ENCODE measurements around the gene TUBA4A. TPM values are rescaled to one million over a fixed set of nuclear protein-coding genes. Genes with fewer than 3 reads are reported as not detected.
A peak's percentile ranks its signal among the peaks of the same experiment; 100 is the strongest.

The TUBA4A gene
- total RNA-seq, 1 donor from 2014 or later: not detected

- no peaks in the 10 kb centered on the region for H3K79me2 ChIP-seq (ENCODE audit: low read depth)
- peaks cover 8% of the 10 kb centered on the region for H3K27me3 Mint-ChIP-seq (ENCODE audit: insufficient read depth, low read depth)
- H3K36me3 Mint-ChIP-seq: peaks cover 13% of the 10 kb centered on the region
- no peak for DNase-seq (ENCODE audit: low spot score)
- peaks cover 8% of the 10 kb centered on the region for H4K20me1 ChIP-seq (ENCODE audit: low read depth)
- no peaks in the 10 kb centered on the region for H3K27me3 ChIP-seq
- H3K9me3 ChIP-seq (ENCODE audit: low read depth): no peaks in the 10 kb centered on the region
- H2AFZ ChIP-seq (replicated peaks): no peak overlapping the region
- peaks cover 15% of the 10 kb centered on the region for H3K4me1 Mint-ChIP-seq
- H3F3A ChIP-seq (ENCODE audit: low read depth): peaks cover 6% of the 10 kb centered on the region
- H3K4me2 ChIP-seq: no peak overlapping the region
- H3K9me3 Mint-ChIP-seq: no peaks in the 10 kb centered on the region
- H3K4me1 ChIP-seq: peaks cover 4% of the 10 kb centered on the region
- H3K4me3 Mint-ChIP-seq: no peak overlapping the region
- no peak overlapping the region for H3K27ac Mint-ChIP-seq
- H3K36me3 ChIP-seq: no peaks in the 10 kb centered on the region
- no peak overlapping the region for H3K4me3 ChIP-seq
- no peak overlapping the region for H3K27ac ChIP-seq
- TF ChIP-seq EZH2 (IDR thresholded peaks at IDR 0.05) (no peak), CTCF (IDR thresholded peaks at IDR 0.05) (no peak), EZH2phosphoT487 (IDR thresholded peaks at IDR 0.05) (no peak)
- no peak overlapping the region for H3K9ac ChIP-seq
Measured at GRCh38 chr2:219213026-219213415, 40.7 kb downstream of the TUBA4A start.

GRCh38 chr2:219210886-219211362 lies 42.8 kb downstream of the TUBA4A start:
- Histone ChIP-seq H3K9me3 (ENCODE audit: low read depth) (no peaks in the 10 kb centered on the region), H3K4me2 (no peak overlapping the region), H3K4me1 (peaks cover 7% of the 10 kb centered on the region), H3K79me2 (ENCODE audit: low read depth) (no peaks in the 10 kb centered on the region), H4K20me1 (ENCODE audit: low read depth) (no peaks in the 10 kb centered on the region), H3K4me3 (no peak overlapping the region), H3K36me3 (no peaks in the 10 kb centered on the region), H3K9ac (no peak overlapping the region), H3K27ac (no peak overlapping the region), H3F3A (ENCODE audit: low read depth) (peaks cover 22% of the 10 kb centered on the region), H2AFZ (replicated peaks) (no peak overlapping the region), H3K27me3 (no peaks in the 10 kb centered on the region)
- Mint-ChIP-seq H3K9me3 (no peaks in the 10 kb centered on the region), H3K36me3 (peaks cover 12% of the 10 kb centered on the region), H3K4me3 (no peak overlapping the region), H3K4me1 (peaks cover 18% of the 10 kb centered on the region), H3K27me3 (ENCODE audit: insufficient read depth, low read depth) (peaks cover 5% of the 10 kb centered on the region), H3K27ac (no peak overlapping the region)
- TF ChIP-seq EZH2phosphoT487 (IDR thresholded peaks at IDR 0.05): no peak
- TF ChIP-seq EZH2 (IDR thresholded peaks at IDR 0.05): no peak
- no peak for TF ChIP-seq CTCF (IDR thresholded peaks at IDR 0.05)
- DNase-seq (ENCODE audit: low spot score): no peak

GRCh38 chr2:219210196-219210885 lies 43.4 kb downstream of the TUBA4A start:
- no peak overlapping the region for H3K4me3 ChIP-seq
- H3K9ac ChIP-seq: no peak overlapping the region
- no peaks in the 10 kb centered on the region for H3K79me2 ChIP-seq (ENCODE audit: low read depth)
- H3K27ac ChIP-seq: no peak overlapping the region
- H3K9me3 Mint-ChIP-seq: no peaks in the 10 kb centered on the region
- peak overlapping the region; percentile 25 for H3K4me3 Mint-ChIP-seq
- peaks cover 12% of the 10 kb centered on the region for H3K36me3 Mint-ChIP-seq
- peak overlapping the region; percentile 21 for H3K27ac Mint-ChIP-seq
- H3K27me3 Mint-ChIP-seq (ENCODE audit: insufficient read depth, low read depth): peaks cover 5% of the 10 kb centered on the region
- H3F3A ChIP-seq (ENCODE audit: low read depth): peaks cover 22% of the 10 kb centered on the region
- no peaks in the 10 kb centered on the region for H3K36me3 ChIP-seq
- peaks cover 19% of the 10 kb centered on the region for H3K4me1 Mint-ChIP-seq
- no peak for DNase-seq (ENCODE audit: low spot score)
- H4K20me1 ChIP-seq (ENCODE audit: low read depth): no peaks in the 10 kb centered on the region
- H2AFZ ChIP-seq (replicated peaks): no peak overlapping the region
- no peak overlapping the region for H3K4me2 ChIP-seq
- H3K27me3 ChIP-seq: no peaks in the 10 kb centered on the region
- H3K4me1 ChIP-seq: peaks cover 7% of the 10 kb centered on the region
- TF ChIP-seq CTCF (IDR thresholded peaks at IDR 0.05): no peak
- no peak for TF ChIP-seq EZH2 (IDR thresholded peaks at IDR 0.05)
- TF ChIP-seq EZH2phosphoT487 (IDR thresholded peaks at IDR 0.05): no peak
- no peaks in the 10 kb centered on the region for H3K9me3 ChIP-seq (ENCODE audit: low read depth)
